Ovary (tissue), 9 donors: Measurements from ENCODE around the gene NEO1. TPM values are rescaled to one million over a fixed set of nuclear protein-coding genes. Genes with fewer than 3 reads are reported as not detected.

Source experiments
- DNase-seq, 5 donors: peaks; one replicate each; pipeline ENCODE4 v3.0.0-alpha.2; 2019 to 2020
- H3K27ac ChIP-seq, 2 donors: fragments of 200-600 bp; one replicate each; pipeline versions ENCODE4 v1.5.1 to v1.8.0; 2019 to 2022
- H3K27me3 ChIP-seq: fragments of 200-600 bp; one replicate; pipeline ENCODE4 v1.8.0; 2022
- H3K36me3 ChIP-seq: fragments of 200-600 bp; sonication (generic); one replicate; pipeline ENCODE4 v1.5.1; 2019
- H3K4me1 ChIP-seq: one replicate; pipeline ENCODE4 v1.8.1; 2013; ENCODE audit warnings: mild to moderate bottlenecking, moderate library complexity; ENCODE audit not compliant: insufficient read depth
- H3K4me3 ChIP-seq: fragments of 200-600 bp; sonication (generic); one replicate; pipeline ENCODE4 v1.5.1; 2017
- H3K9me3 ChIP-seq, 2 donors: fragments of 200-600 bp in 1 of 2; sonication (generic) in 1 of 2; one replicate each; pipeline versions ENCODE4 v1.5.1 to v1.8.1; 2013 to 2019; ENCODE audit warnings: mild to moderate bottlenecking in 1 of 2, moderate library complexity in 1 of 2
- CTCF ChIP-seq, 3 donors: fragments of 450-650 bp in 2 of 3; fragments of 200-600 bp in 1 of 3; IDR thresholded peaks; one replicate each; pipeline versions ENCODE4 v1.5.1 to v1.8.0; 2016 to 2022; ENCODE audit warnings: antibody characterized with exemption in 3 of 3, mild to moderate bottlenecking in 1 of 3
- EP300 ChIP-seq: sonication (generic); formaldehyde crosslinking; IDR thresholded peaks from one replicate; pipeline ENCODE4 v1.6.1; 2017; ENCODE audit warnings: antibody characterized with exemption
- POLR2A ChIP-seq: fragments of 450-650 bp; IDR thresholded peaks from one replicate; pipeline ENCODE4 v1.6.1; 2017; ENCODE audit warnings: antibody characterized with exemption, mild to moderate bottlenecking, moderate library complexity
- WGBS, 3 donors: extraction: QIAGEN DNeasy Blood & Tissue Kit in 1 of 3; methylation state at CpG; one replicate each; pipeline versions ENCODE4 v1.1.5 to v1.1.7; 2013 to 2017; 5-methylcytosine and 5-hydroxymethylcytosine counted together
- intact Hi-C, 4 donors: fragments of 100-400 bp; cut with DNase I; formaldehyde crosslinking; loops; one replicate each; pipeline versions ENCODE4 v1.11.0 to v1.15.1; 2022 to 2023
- polyA plus RNA-seq, 2 donors: library from polyadenylated mRNA; stranded (reverse); fragments of 200-250 nt in 1 of 2; fragments of 350-450 nt in 1 of 2; fragmentation: Illumina TruSeq in 1 of 2; extraction: RNeasy Lipid Tissue Mini Kit (QIAGEN cat#74804) in 1 of 2; gene quantifications; one replicate each; pipeline ENCODE4 v1.2.3, GENCODE V29; 2013 to 2014
- total RNA-seq, 7 donors: library from RNA; depleted of rRNA in 2 of 7; stranded (reverse); fragments of >200 nt in 2 of 7; fragmentation: NEBNext Ultra II Directional in 3 of 7; extraction: Animal tissue kit (Norgen Biotek cat#: 25700) in 3 of 7; gene quantifications; one replicate each; pipeline versions ENCODE4 v1.1.0 to v1.2.4, GENCODE V29; 2016 to 2023
- donor health status: DM: no; HTN: no; CAD: no; lungs with moderate emphysema.
- donor health status: DM: no; HTN: no; CAD: no.
- donor health status: Bipolar disorder and iron deficiency.
- donor health status: DM: yes; HTN: yes; CAD: no.
- donor health status: DM: no; HTN: no; CAD: no.
- donor health status: DM: yes; HTN: yes; CAD: no.

NEO1 gene
- total and polyA plus RNA-seq, 9 donors: 22.8 to 54.7 (median 40.7) TPM

- Histone ChIP-seq H3K4me3 (no peak overlapping the region), H3K27ac (no peak overlapping the region), H3K4me1 (peaks cover 1% of the 10 kb centered on the region), H3K9me3 (no peaks in the 10 kb centered on the region), H3K36me3 (no peaks in the 10 kb centered on the region), H3K27me3 (no peaks in the 10 kb centered on the region)
- intact Hi-C loops: loop anchor here in 1 of 4 donors (10.0 kb wide), 1 partner anchor 72 kb away; no protein-coding TSS in a partner anchor
- 36 to 67% (median 44%) methylated on average over 4 of the region's 4 CpGs for WGBS, 3 donors
- TF ChIP-seq POLR2A (no peak), CTCF (IDR thresholded peaks at IDR 0.05) (no peak), EP300 (no peak)
- no peak for DNase-seq
These were observed 25.7 kb upstream of the NEO1 start for GRCh38 chr15:73026511-73027054.

DNA sequence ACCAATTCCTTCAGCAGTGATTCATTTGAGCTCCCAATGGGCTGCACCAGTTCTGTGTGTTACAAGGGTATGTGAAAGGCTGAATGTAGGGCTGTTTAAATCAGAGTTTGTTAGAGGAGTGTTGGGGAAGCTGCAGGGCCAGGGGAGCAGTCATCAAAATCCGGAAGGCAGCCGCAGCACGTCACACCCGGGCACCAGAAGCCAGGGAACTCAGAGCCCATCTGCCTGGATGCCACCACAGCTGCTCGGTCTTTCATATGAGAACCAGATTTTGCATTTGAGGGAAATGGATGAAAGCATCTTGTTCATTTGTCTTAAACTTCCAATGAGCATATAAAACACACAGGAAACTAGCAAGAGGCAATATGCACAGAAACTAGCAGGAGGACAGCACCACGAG lies 24.2 kb upstream of the NEO1 start:
- DNase-seq: no peak
- no peaks in the 10 kb centered on the region for H3K36me3 ChIP-seq
- H3K27me3 ChIP-seq: no peaks in the 10 kb centered on the region
- intact Hi-C loops: loop anchor here in 1 of 4 donors (10.0 kb wide), 1 partner anchor 73 kb away; no protein-coding TSS in a partner anchor
- H3K4me3 ChIP-seq: no peak overlapping the region
- H3K27ac ChIP-seq: no peak overlapping the region
- peaks cover 1% of the 10 kb centered on the region for H3K4me1 ChIP-seq
- 90 to 95% (median 94%) methylated on average over 6 of the region's 6 CpGs for WGBS, 3 donors
- H3K9me3 ChIP-seq: no peaks in the 10 kb centered on the region
- no peak for TF ChIP-seq POLR2A
- no peak for TF ChIP-seq CTCF (IDR thresholded peaks at IDR 0.05)
- TF ChIP-seq EP300: no peak

- 46 to 56% (median 47%) methylated on average over 7 of the region's 7 CpGs for WGBS, 3 donors
- H3K27ac ChIP-seq: no peak overlapping the region
- intact Hi-C loops: loop anchor here in 1 of 4 donors (10.0 kb wide), 1 partner anchor 74 kb away; no protein-coding TSS in a partner anchor
These were observed 23.3 kb upstream of the NEO1 start for GRCh38 chr15:73028831-73029451.

GRCh38 chr15:73030122-73030679 lies 22.1 kb upstream of the NEO1 start:
- intact Hi-C loops: no loop called here
- Histone ChIP-seq H3K27me3 (no peaks in the 10 kb centered on the region), H3K27ac (no peak overlapping the region), H3K36me3 (no peaks in the 10 kb centered on the region), H3K4me1 (peaks cover 1% of the 10 kb centered on the region), H3K4me3 (no peak overlapping the region), H3K9me3 (no peaks in the 10 kb centered on the region)
- WGBS, 3 donors: 55 to 73% (median 72%) methylated on average over 4 of the region's 4 CpGs
- no peak for TF ChIP-seq POLR2A
- no peak for TF ChIP-seq CTCF (IDR thresholded peaks at IDR 0.05)
- no peak for TF ChIP-seq EP300
- no peak for DNase-seq

More at GRCh38 chr15:73028831-73029451, 23.3 kb upstream of the NEO1 start:
- H3K4me1 ChIP-seq: peaks cover 1% of the 10 kb centered on the region
- no peaks in the 10 kb centered on the region for H3K9me3 ChIP-seq
- no peak for TF ChIP-seq POLR2A
- no peak for TF ChIP-seq CTCF (IDR thresholded peaks at IDR 0.05)
- TF ChIP-seq EP300: no peak
- H3K36me3 ChIP-seq: no peaks in the 10 kb centered on the region
- H3K27me3 ChIP-seq: no peaks in the 10 kb centered on the region
- no peak for DNase-seq
- no peak overlapping the region for H3K4me3 ChIP-seq
